Bronchial epithelial cell (primary cell): ENCODE data around the gene TEP1. TPM values are rescaled to one million over a fixed set of nuclear protein-coding genes. Genes with fewer than 3 reads are reported as not detected.

Experiments used
- total RNA-seq: library from RNA; depleted of rRNA; stranded (reverse); fragments of >200 nt; gene quantifications from 2 replicates; pipeline ENCODE4 v1.2.1, GENCODE V29; 2014

Gene TEP1
- total RNA-seq, 1 donor from 2014 or later: 9.7 TPM

Other genes with a start within 250 kb of the TEP1 start
- not detected in 2 replicates for gene OR11G2, start 222.6 kb downstream of the TEP1 start, total RNA-seq
- gene OR11H6, start 189.8 kb downstream of the TEP1 start, total RNA-seq: not detected in 2 replicates
- gene OR11H7, start 184.5 kb downstream of the TEP1 start, total RNA-seq: not detected in 2 replicates
- not detected in 2 replicates for gene OR11H4, start 174.2 kb downstream of the TEP1 start, total RNA-seq
- 10.5 and 14.2 TPM in 2 replicates for gene TTC5, start 107.5 kb downstream of the TEP1 start, total RNA-seq
- gene CCNB1IP1, start 80.2 kb downstream of the TEP1 start, total RNA-seq: 70.0 and 168 TPM in 2 replicates
- gene PARP2, start 69.9 kb downstream of the TEP1 start, total RNA-seq: 7.9 and 11.6 TPM in 2 replicates
- gene KLHL33, start 22.7 kb upstream of the TEP1 start, total RNA-seq: not detected in 2 replicates
- gene OSGEP, start 41.3 kb upstream of the TEP1 start, total RNA-seq: 15.0 and 15.4 TPM in 2 replicates
- gene APEX1, start 41.7 kb upstream of the TEP1 start, total RNA-seq: 25.3 and 56.1 TPM in 2 replicates
- 19.3 and 24.7 TPM in 2 replicates for gene PIP4P1, start 47.9 kb upstream of the TEP1 start, total RNA-seq
- gene PNP, start 55.9 kb upstream of the TEP1 start, total RNA-seq: 70.2 and 109 TPM in 2 replicates
- gene RNASE10, start 92.0 kb upstream of the TEP1 start, total RNA-seq: not detected in 2 replicates
- gene RNASE9, start 147.5 kb upstream of the TEP1 start, total RNA-seq: not detected in 2 replicates
- not detected in 2 replicates for gene RNASE11, start 174.5 kb upstream of the TEP1 start, total RNA-seq
- gene RNASE12, start 177.9 kb upstream of the TEP1 start, total RNA-seq: not detected in 2 replicates
- gene OR6S1, start 228.2 kb upstream of the TEP1 start, total RNA-seq: not detected in 2 replicates